Measurements from ENCODE around the gene CADPS2.

CADPS2 gene

DNA sequence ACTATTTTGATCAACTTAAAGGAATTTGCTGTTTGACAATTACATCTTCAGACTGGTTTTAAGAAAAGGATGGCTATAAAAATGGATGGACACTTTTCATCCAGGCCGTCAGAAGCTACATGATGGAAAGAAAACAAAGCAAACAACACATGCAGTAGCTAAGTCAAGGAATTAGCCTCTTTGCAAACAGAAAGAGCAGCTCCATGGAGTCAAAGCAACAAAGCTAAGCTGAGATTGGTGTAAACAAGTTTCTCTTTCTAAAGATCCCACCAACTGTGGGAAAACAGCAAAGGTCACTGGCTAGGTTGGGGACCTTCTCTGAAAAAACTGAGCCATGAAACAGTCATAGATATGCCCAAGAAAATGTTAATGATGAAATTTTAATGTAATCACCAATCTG is 286.2 kb downstream of the CADPS2 start:
- H3K36me3 ChIP-seq (ENCODE audit: control insufficient read depth, insufficient read depth, low read length) = no peaks in the 10 kb centered on the region
- no peaks in the 10 kb centered on the region for H3K27me3 ChIP-seq (ENCODE audit: control insufficient read depth, insufficient read depth, low read length, poor library complexity, severe bottlenecking)
- WGBS, 2 experiments = 9 to 20% methylated on average over 1 of the region's 1 CpG
- no peak overlapping the region for H3K4me3 ChIP-seq (ENCODE audit: insufficient read depth, low read depth, low read length)
- peak overlapping the region; percentile 32 for H3K27ac ChIP-seq (ENCODE audit: insufficient read depth, low read depth, low read length, poor library complexity, severe bottlenecking)
- H3K4me1 ChIP-seq (ENCODE audit: control insufficient read depth, insufficient read depth, low read length) = peaks cover 7% of the 10 kb centered on the region
- peaks cover 4% of the 10 kb centered on the region for H3K9me3 ChIP-seq (ENCODE audit: control insufficient read depth, low read length)

DNA sequence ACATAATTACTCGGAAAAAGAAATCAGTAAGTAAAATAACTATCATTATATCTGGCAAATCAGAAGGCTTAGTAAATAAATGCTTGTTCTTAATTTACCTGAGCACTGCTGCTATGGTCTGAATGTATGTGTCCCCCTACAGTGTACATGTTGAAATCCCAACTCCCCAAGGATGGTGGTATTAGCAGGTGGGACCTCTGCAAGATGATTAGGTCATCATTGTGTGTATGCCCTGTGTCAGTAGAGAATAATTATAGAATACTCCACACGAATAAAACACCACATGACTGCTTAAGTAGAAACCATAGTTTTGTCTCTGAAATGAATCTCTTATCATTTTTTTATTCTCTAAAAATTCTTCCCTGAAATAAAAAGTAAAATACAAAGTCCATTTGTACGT is 289.0 kb downstream of the CADPS2 start:
- H3K4me1 ChIP-seq (ENCODE audit: control insufficient read depth, insufficient read depth, low read length) = peaks cover 7% of the 10 kb centered on the region
- no peak overlapping the region for H3K4me3 ChIP-seq (ENCODE audit: insufficient read depth, low read depth, low read length)
- peaks cover 4% of the 10 kb centered on the region for H3K9me3 ChIP-seq (ENCODE audit: control insufficient read depth, low read length)
- no peak overlapping the region for H3K27ac ChIP-seq (ENCODE audit: insufficient read depth, low read depth, low read length, poor library complexity, severe bottlenecking)
- 86% methylated on average over 2 of the region's 3 CpGs; no CpG with 5 or more reads in 1 of the 2 experiments for WGBS, 2 experiments
- no peaks in the 10 kb centered on the region for H3K27me3 ChIP-seq (ENCODE audit: control insufficient read depth, insufficient read depth, low read length, poor library complexity, severe bottlenecking)
- H3K36me3 ChIP-seq (ENCODE audit: control insufficient read depth, insufficient read depth, low read length) = no peaks in the 10 kb centered on the region

DNA sequence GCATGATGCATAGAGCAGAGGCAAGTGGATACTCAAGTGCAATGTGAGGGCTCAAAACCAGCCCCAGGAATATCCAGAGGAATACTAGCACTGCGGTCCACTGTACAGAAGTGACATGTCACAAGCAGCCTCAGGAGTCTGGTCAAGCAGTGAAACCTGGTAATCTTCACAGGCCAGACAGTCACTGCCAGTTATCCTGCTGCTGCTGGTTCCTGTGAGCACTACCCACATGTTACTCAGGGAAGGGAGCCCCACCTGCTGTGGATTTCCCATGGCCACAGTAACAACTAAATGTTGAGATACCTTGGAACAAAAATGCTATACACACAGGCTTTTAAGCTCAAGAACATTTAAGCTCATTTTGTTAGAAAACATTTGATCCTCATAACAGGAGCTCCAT is 290.4 kb downstream of the CADPS2 start:
- 99 to 100% methylated on average over 1 of the region's 1 CpG for WGBS, 2 experiments
- no peak overlapping the region for H3K4me3 ChIP-seq (ENCODE audit: insufficient read depth, low read depth, low read length)
- peaks cover 4% of the 10 kb centered on the region for H3K9me3 ChIP-seq (ENCODE audit: control insufficient read depth, low read length)
- H3K27me3 ChIP-seq (ENCODE audit: control insufficient read depth, insufficient read depth, low read length, poor library complexity, severe bottlenecking) = no peaks in the 10 kb centered on the region
- H3K36me3 ChIP-seq (ENCODE audit: control insufficient read depth, insufficient read depth, low read length) = no peaks in the 10 kb centered on the region
- peaks cover 7% of the 10 kb centered on the region for H3K4me1 ChIP-seq (ENCODE audit: control insufficient read depth, insufficient read depth, low read length)
- H3K27ac ChIP-seq (ENCODE audit: insufficient read depth, low read depth, low read length, poor library complexity, severe bottlenecking) = no peak overlapping the region

DNA sequence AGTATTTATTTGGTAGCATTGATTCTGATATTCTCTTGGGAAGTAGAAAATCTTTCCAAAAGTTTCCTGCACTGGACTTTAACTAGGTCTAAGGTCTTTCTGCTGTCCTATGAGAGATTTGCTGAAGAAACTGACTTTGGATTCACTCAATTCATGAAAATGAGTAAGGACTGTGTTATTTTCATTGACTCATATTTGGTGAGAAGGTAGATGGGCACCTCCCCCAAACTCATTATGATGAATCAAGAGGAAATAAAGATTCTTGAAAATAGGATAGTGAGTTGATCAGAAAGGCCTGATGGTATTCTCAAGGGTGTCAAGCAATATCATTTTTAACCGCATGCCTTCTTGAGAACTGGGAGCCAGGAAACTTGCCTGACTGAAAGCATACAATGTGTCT is 297.6 kb downstream of the CADPS2 start:
- Histone ChIP-seq H3K4me1 (ENCODE audit: control insufficient read depth, insufficient read depth, low read length) (no peaks in the 10 kb centered on the region), H3K27ac (ENCODE audit: insufficient read depth, low read depth, low read length, poor library complexity, severe bottlenecking) (no peak overlapping the region), H3K27me3 (ENCODE audit: control insufficient read depth, insufficient read depth, low read length, poor library complexity, severe bottlenecking) (no peaks in the 10 kb centered on the region), H3K4me3 (ENCODE audit: insufficient read depth, low read depth, low read length) (no peak overlapping the region), H3K36me3 (ENCODE audit: control insufficient read depth, insufficient read depth, low read length) (no peaks in the 10 kb centered on the region), H3K9me3 (ENCODE audit: control insufficient read depth, low read length) (no peaks in the 10 kb centered on the region)
- 97 to 100% methylated on average over 1 of the region's 1 CpG for WGBS, 2 experiments

DNA sequence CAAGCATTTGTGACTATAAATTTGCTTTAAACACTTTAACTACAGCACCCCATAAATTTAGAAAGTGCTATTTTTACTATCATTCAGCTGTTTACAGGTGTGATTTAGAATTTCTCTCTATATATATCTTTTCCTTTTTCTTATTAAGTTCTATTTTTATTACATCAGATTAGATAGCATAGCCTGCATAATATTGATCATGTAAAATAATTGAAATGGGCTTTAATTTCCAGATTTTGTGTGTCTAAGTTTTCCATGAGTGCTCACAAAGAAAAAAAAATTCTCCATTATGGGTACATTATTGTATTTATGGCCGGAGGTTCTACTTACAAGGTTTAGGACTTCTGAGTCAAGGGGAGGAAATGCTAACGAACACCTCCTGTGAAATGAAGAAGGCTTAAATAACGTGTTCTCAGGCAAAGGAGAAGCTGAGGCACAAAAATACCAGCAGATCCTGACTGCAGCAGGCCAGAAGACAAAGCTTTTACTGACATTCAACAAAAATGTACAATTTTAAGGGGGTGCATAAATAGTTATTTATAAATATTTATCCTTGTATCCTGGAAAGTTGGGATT is 301.5 kb downstream of the CADPS2 start:
- H3K36me3 ChIP-seq (ENCODE audit: control insufficient read depth, insufficient read depth, low read length) = no peaks in the 10 kb centered on the region
- WGBS, 2 experiments = 34 to 45% methylated on average over 3 of the region's 3 CpGs
- H3K27ac ChIP-seq (ENCODE audit: insufficient read depth, low read depth, low read length, poor library complexity, severe bottlenecking) = no peak overlapping the region
- H3K9me3 ChIP-seq (ENCODE audit: control insufficient read depth, low read length) = no peaks in the 10 kb centered on the region
- no peaks in the 10 kb centered on the region for H3K27me3 ChIP-seq (ENCODE audit: control insufficient read depth, insufficient read depth, low read length, poor library complexity, severe bottlenecking)
- H3K4me3 ChIP-seq (ENCODE audit: insufficient read depth, low read depth, low read length) = no peak overlapping the region
- no peaks in the 10 kb centered on the region for H3K4me1 ChIP-seq (ENCODE audit: control insufficient read depth, insufficient read depth, low read length)

DNA sequence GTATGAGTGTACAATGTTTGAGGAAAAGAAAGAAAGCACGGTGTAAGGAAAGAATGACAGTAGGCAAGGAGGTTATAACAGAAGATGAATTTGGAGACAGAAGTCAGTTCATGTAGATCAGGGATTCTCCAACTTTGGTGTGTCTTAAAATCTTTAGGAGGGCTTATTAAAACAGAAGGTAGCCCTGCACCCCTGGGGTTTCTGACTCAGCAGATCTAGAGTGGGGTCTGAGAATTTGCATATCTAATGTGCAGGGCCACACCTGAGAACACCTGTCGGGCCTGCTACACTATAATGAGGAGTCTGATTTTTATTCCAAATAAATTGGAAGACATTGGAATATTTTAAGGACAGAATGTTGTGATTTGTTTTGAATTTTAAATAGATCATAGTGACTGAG is 307.9 kb downstream of the CADPS2 start:
- H3K27me3 ChIP-seq (ENCODE audit: control insufficient read depth, insufficient read depth, low read length, poor library complexity, severe bottlenecking) = no peaks in the 10 kb centered on the region
- no peak overlapping the region for H3K4me3 ChIP-seq (ENCODE audit: insufficient read depth, low read depth, low read length)
- no peaks in the 10 kb centered on the region for H3K9me3 ChIP-seq (ENCODE audit: control insufficient read depth, low read length)
- WGBS, 2 experiments = 89 to 96% methylated on average over 2 of the region's 2 CpGs
- no peaks in the 10 kb centered on the region for H3K4me1 ChIP-seq (ENCODE audit: control insufficient read depth, insufficient read depth, low read length)
- H3K36me3 ChIP-seq (ENCODE audit: control insufficient read depth, insufficient read depth, low read length) = no peaks in the 10 kb centered on the region
- H3K27ac ChIP-seq (ENCODE audit: insufficient read depth, low read depth, low read length, poor library complexity, severe bottlenecking) = no peak overlapping the region

DNA sequence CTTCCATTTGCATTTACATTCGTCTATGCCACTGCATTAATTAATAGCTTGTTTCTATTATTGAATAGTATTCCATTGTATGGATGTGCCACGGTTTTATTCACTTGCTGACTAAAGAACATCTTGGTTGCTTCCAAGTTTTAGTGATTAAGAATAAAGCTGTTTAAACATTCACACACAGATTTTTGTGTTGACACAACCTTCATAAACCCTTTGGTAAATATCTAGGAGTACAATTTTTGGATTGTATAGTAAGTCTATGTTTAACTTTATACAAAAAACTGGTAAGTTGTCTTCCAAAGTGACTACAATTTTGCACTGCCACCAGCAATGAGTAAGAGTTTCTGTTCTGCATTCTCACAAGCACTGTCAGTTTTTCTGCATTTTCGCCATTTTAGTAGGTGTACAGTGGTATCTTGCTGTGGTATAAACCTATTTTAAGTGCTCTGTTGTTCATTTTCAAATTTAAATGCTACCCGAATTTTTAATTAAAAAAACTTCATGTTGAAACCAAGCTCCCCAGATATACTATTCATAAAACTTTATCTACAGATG is 308.7 kb downstream of the CADPS2 start:
- 77 to 79% methylated on average over 2 of the region's 4 CpGs for WGBS, 2 experiments
- no peaks in the 10 kb centered on the region for H3K27me3 ChIP-seq (ENCODE audit: control insufficient read depth, insufficient read depth, low read length, poor library complexity, severe bottlenecking)
- no peak overlapping the region for H3K4me3 ChIP-seq (ENCODE audit: insufficient read depth, low read depth, low read length)
- H3K4me1 ChIP-seq (ENCODE audit: control insufficient read depth, insufficient read depth, low read length) = no peaks in the 10 kb centered on the region
- H3K27ac ChIP-seq (ENCODE audit: insufficient read depth, low read depth, low read length, poor library complexity, severe bottlenecking) = no peak overlapping the region
- no peaks in the 10 kb centered on the region for H3K36me3 ChIP-seq (ENCODE audit: control insufficient read depth, insufficient read depth, low read length)
- no peaks in the 10 kb centered on the region for H3K9me3 ChIP-seq (ENCODE audit: control insufficient read depth, low read length)

DNA sequence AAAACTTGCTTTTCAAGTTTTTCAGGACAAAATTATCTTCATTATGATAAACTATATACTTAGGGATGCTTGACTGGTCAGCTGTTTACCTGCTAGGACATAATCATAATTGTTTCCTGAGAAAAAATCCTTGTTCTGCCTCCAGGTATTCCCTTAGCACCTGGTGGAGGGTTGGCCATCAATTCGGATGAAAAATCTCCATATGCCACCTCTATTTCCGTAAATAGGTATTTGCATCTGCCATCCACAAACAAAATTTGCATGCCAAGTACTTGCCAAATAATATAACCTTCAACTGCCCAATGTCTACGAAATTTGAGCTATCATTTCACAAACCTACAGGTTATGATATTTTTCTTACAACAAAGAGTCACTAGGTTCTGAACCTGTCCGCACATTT is 313.6 kb downstream of the CADPS2 start:
- H3K9me3 ChIP-seq (ENCODE audit: control insufficient read depth, low read length) = no peaks in the 10 kb centered on the region
- no peaks in the 10 kb centered on the region for H3K36me3 ChIP-seq (ENCODE audit: control insufficient read depth, insufficient read depth, low read length)
- H3K27me3 ChIP-seq (ENCODE audit: control insufficient read depth, insufficient read depth, low read length, poor library complexity, severe bottlenecking) = no peaks in the 10 kb centered on the region
- WGBS, 2 experiments = 93 to 94% methylated on average over 4 of the region's 4 CpGs
- H3K4me1 ChIP-seq (ENCODE audit: control insufficient read depth, insufficient read depth, low read length) = no peaks in the 10 kb centered on the region
- no peak overlapping the region for H3K4me3 ChIP-seq (ENCODE audit: insufficient read depth, low read depth, low read length)
- H3K27ac ChIP-seq (ENCODE audit: insufficient read depth, low read depth, low read length, poor library complexity, severe bottlenecking) = no peak overlapping the region

DNA sequence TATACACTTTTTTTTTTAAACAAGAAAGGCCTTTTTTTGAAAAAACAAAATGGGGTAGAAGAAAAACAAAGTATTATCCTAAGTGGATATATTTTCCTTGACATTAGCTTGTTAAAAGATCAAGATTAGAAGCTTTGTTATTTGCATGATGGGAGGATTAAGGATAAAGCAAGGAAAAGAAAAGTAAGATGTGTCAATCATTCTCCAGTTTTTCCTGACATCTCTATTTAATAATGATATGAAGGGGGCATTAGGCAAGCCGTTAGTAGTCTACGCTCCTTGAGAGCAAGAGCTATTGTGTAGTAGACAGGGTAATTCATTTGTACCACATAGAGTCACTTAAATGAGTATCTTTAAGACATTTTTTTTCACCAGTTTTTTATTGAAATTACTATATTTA is 324.9 kb downstream of the CADPS2 start:
- Histone ChIP-seq H3K4me3 (ENCODE audit: insufficient read depth, low read depth, low read length) (no peak overlapping the region), H3K36me3 (ENCODE audit: control insufficient read depth, insufficient read depth, low read length) (no peaks in the 10 kb centered on the region), H3K4me1 (ENCODE audit: control insufficient read depth, insufficient read depth, low read length) (peaks cover 12% of the 10 kb centered on the region), H3K27ac (ENCODE audit: insufficient read depth, low read depth, low read length, poor library complexity, severe bottlenecking) (no peak overlapping the region), H3K27me3 (ENCODE audit: control insufficient read depth, insufficient read depth, low read length, poor library complexity, severe bottlenecking) (no peaks in the 10 kb centered on the region), H3K9me3 (ENCODE audit: control insufficient read depth, low read length) (no peaks in the 10 kb centered on the region)
- 100% methylated on average over 1 of the region's 2 CpGs; no CpG with 5 or more reads in 1 of the 2 experiments for WGBS, 2 experiments

DNA sequence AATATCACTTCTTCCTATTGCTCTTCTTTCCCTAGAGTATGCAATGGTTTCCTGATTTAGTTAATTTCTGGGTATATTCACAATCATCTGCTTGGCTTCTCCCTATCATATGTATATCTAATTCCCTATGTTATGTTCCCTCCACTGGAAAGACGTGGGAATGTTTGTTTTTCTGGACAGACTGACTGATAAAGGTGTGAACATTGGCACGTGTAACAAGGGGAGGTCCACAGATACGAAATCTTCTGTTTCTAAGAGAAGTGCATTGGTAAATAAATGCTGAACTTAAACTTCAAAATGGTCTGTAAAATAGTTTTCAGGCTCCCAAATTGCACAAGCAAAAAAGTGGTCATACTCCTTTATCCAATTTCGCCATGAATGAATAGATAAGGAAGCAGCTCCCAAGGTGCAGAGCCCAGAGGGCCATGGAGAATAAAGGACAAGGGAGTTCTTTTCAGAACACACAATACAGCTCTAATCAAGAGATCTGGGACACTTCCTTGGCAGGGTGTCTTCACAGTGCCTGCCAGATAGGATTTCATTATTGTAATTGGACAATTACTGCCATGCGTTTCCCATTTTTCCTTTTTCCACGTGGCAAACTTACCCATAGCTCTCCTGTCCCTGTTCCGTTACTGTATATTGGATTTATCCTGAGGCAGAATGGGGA is 329.3 kb downstream of the CADPS2 start:
- H3K27me3 ChIP-seq (ENCODE audit: control insufficient read depth, insufficient read depth, low read length, poor library complexity, severe bottlenecking) = no peaks in the 10 kb centered on the region
- no peak overlapping the region for H3K27ac ChIP-seq (ENCODE audit: insufficient read depth, low read depth, low read length, poor library complexity, severe bottlenecking)
- no peak overlapping the region for H3K4me3 ChIP-seq (ENCODE audit: insufficient read depth, low read depth, low read length)
- WGBS, 2 experiments = 88% methylated on average over 7 of the region's 7 CpGs
- peaks cover 10% of the 10 kb centered on the region for H3K4me1 ChIP-seq (ENCODE audit: control insufficient read depth, insufficient read depth, low read length)
- no peaks in the 10 kb centered on the region for H3K36me3 ChIP-seq (ENCODE audit: control insufficient read depth, insufficient read depth, low read length)
- no peaks in the 10 kb centered on the region for H3K9me3 ChIP-seq (ENCODE audit: control insufficient read depth, low read length)

Measured in ectodermal cell (in vitro differentiated cells).